Karpas-422 (cell line): ENCODE data around the gene ARHGEF19. TPM values are rescaled to one million over a fixed set of nuclear protein-coding genes. Genes with fewer than 3 reads are reported as not detected.

ENCODE experiments used
- DNase-seq: peaks from one replicate; pipeline ENCODE4 v3.0.0-alpha.2; 2015
- H2AFZ ChIP-seq: fragments of 200-600 bp; sonication (generic); 2 replicates; pipeline ENCODE4 v1.6.1; 2014; ENCODE audit warnings: antibody characterized with exemption, low read length, mixed read lengths
- H3K27ac ChIP-seq: fragments of 200-600 bp; sonication (generic); 2 replicates; pipeline ENCODE4 v1.5.1; 2014; ENCODE audit warnings: mild to moderate bottlenecking, low read length, moderate library complexity
- H3K27me3 ChIP-seq: fragments of 200-600 bp; sonication (generic); 2 replicates; pipeline ENCODE4 v1.6.1; 2014; ENCODE audit warnings: low read length, mixed read lengths
- H3K36me3 ChIP-seq: fragments of 200-600 bp; sonication (generic); 2 replicates; pipeline ENCODE4 v1.6.1; 2014; ENCODE audit warnings: low read length, mixed read lengths; ENCODE audit not compliant: insufficient read depth
- H3K4me1 ChIP-seq: fragments of 200-600 bp; sonication (generic); 2 replicates; pipeline ENCODE4 v1.6.1; 2014; ENCODE audit warnings: mild to moderate bottlenecking, low read length, mixed read lengths
- H3K4me2 ChIP-seq: fragments of 200-600 bp; sonication (generic); 2 replicates; pipeline ENCODE4 v1.6.1; 2014; ENCODE audit warnings: low read length, low read depth, mild to moderate bottlenecking; ENCODE audit not compliant: poor library complexity, severe bottlenecking
- H3K4me3 ChIP-seq: fragments of 200-600 bp; sonication (generic); 2 replicates; pipeline ENCODE4 v1.5.1; 2014; ENCODE audit warnings: mild to moderate bottlenecking, antibody characterized with exemption, low read length, mixed read lengths
- H3K79me2 ChIP-seq: fragments of 200-600 bp; sonication (generic); 2 replicates; pipeline ENCODE4 v1.6.1; 2014; ENCODE audit warnings: mild to moderate bottlenecking, low read length, mixed read lengths
- H3K9ac ChIP-seq: fragments of 200-600 bp; sonication (generic); 2 replicates; pipeline ENCODE4 v1.6.0; 2014; ENCODE audit warnings: low read length
- H3K9me2 ChIP-seq: fragments of 200-600 bp; sonication (generic), shearing (Covaris generic); replicated peaks from 2 replicates; pipeline ENCODE4 v1.6.0; 2014; ENCODE audit warnings: mild to moderate bottlenecking, low read length, moderate library complexity; ENCODE audit not compliant: insufficient read depth
- H3K9me3 ChIP-seq: fragments of 300-700, 200-600 bp; sonication (generic); 2 replicates; pipeline ENCODE4 v1.6.1; 2014; ENCODE audit warnings: low read length, mixed read lengths
- H4K20me1 ChIP-seq: fragments of 200-600 bp; sonication (generic); 2 replicates; pipeline ENCODE4 v1.6.1; 2014; ENCODE audit warnings: mild to moderate bottlenecking, antibody characterized with exemption, low read length, low read depth; ENCODE audit not compliant: insufficient read depth
- total RNA-seq: library from RNA; depleted of rRNA; stranded (reverse); fragments of >200 nt; shearing (Covaris generic); gene quantifications from 2 replicates; pipeline ENCODE4 v1.2.3, GENCODE V29; 2014; ENCODE audit warnings: low replicate concordance

Gene ARHGEF19
- total RNA-seq, 1 experiment from 2014 or later = 2.5 TPM

GRCh38 chr1:16189921-16190621 lies 22.4 kb downstream of the ARHGEF19 start:
- H3K79me2 ChIP-seq = no peaks in the 10 kb centered on the region
- H3K4me1 ChIP-seq = peaks cover 4% of the 10 kb centered on the region
- no peaks in the 10 kb centered on the region for H4K20me1 ChIP-seq
- no peak overlapping the region for H3K4me2 ChIP-seq
- H3K9ac ChIP-seq = no peak overlapping the region
- DNase-seq = no peak
- H3K27ac ChIP-seq = no peak overlapping the region
- H2AFZ ChIP-seq = no peak overlapping the region
- no peaks in the 10 kb centered on the region for H3K9me3 ChIP-seq
- no peaks in the 10 kb centered on the region for H3K27me3 ChIP-seq
- no peaks in the 10 kb centered on the region for H3K36me3 ChIP-seq
- no peaks in the 10 kb centered on the region for H3K9me2 ChIP-seq
- H3K4me3 ChIP-seq = no peak overlapping the region

GRCh38 chr1:16189003-16189402 lies 23.4 kb downstream of the ARHGEF19 start:
- no peaks in the 10 kb centered on the region for H3K79me2 ChIP-seq
- no peak overlapping the region for H3K4me2 ChIP-seq
- no peak overlapping the region for H3K4me3 ChIP-seq
- H3K9me3 ChIP-seq = no peaks in the 10 kb centered on the region
- no peaks in the 10 kb centered on the region for H3K27me3 ChIP-seq
- H3K4me1 ChIP-seq = peaks cover 4% of the 10 kb centered on the region
- H3K9ac ChIP-seq = no peak overlapping the region
- DNase-seq = no peak
- no peaks in the 10 kb centered on the region for H3K36me3 ChIP-seq
- H3K27ac ChIP-seq = no peak overlapping the region
- H4K20me1 ChIP-seq = no peaks in the 10 kb centered on the region
- H3K9me2 ChIP-seq = no peaks in the 10 kb centered on the region
- H2AFZ ChIP-seq = no peak overlapping the region

GRCh38 chr1:16187748-16188401 lies 24.6 kb downstream of the ARHGEF19 start:
- no peaks in the 10 kb centered on the region for H3K79me2 ChIP-seq
- no peak overlapping the region for H3K4me2 ChIP-seq
- no peaks in the 10 kb centered on the region for H3K27me3 ChIP-seq
- peak overlapping the region; percentile 42; the same call in 1 of the 2 replicates for H2AFZ ChIP-seq
- no peak overlapping the region for H3K4me3 ChIP-seq
- no peaks in the 10 kb centered on the region for H3K9me3 ChIP-seq
- H3K36me3 ChIP-seq = no peaks in the 10 kb centered on the region
- H3K4me1 ChIP-seq = peaks cover 4% of the 10 kb centered on the region
- peak; percentile 89 for DNase-seq
- no peaks in the 10 kb centered on the region for H4K20me1 ChIP-seq
- H3K9me2 ChIP-seq = no peaks in the 10 kb centered on the region
- H3K27ac ChIP-seq = no peak overlapping the region
- H3K9ac ChIP-seq = no peak overlapping the region

GRCh38 chr1:16186655-16187235 lies 25.7 kb downstream of the ARHGEF19 start:
- H3K9ac ChIP-seq = no peak overlapping the region
- peaks cover 4% of the 10 kb centered on the region for H3K4me1 ChIP-seq
- H3K4me3 ChIP-seq = no peak overlapping the region
- no peaks in the 10 kb centered on the region for H3K9me2 ChIP-seq
- no peaks in the 10 kb centered on the region for H3K27me3 ChIP-seq
- no peaks in the 10 kb centered on the region for H4K20me1 ChIP-seq
- DNase-seq = no peak
- H3K9me3 ChIP-seq = no peaks in the 10 kb centered on the region
- H3K27ac ChIP-seq = no peak overlapping the region
- no peaks in the 10 kb centered on the region for H3K36me3 ChIP-seq
- H2AFZ ChIP-seq = no peak overlapping the region
- H3K79me2 ChIP-seq = no peaks in the 10 kb centered on the region
- H3K4me2 ChIP-seq = no peak overlapping the region

- Histone ChIP-seq H3K27ac (no peak overlapping the region), H3K4me3 (no peak overlapping the region), H3K36me3 (no peaks in the 10 kb centered on the region), H3K9me3 (no peaks in the 10 kb centered on the region), H3K27me3 (no peaks in the 10 kb centered on the region), H3K4me2 (no peak overlapping the region), H3K9me2 (no peaks in the 10 kb centered on the region), H3K9ac (no peak overlapping the region), H2AFZ (no peak overlapping the region), H3K79me2 (no peaks in the 10 kb centered on the region), H3K4me1 (peaks cover 4% of the 10 kb centered on the region), H4K20me1 (no peaks in the 10 kb centered on the region)
- DNase-seq = no peak
Measured at GRCh38 chr1:16184557-16185303, 27.7 kb downstream of the ARHGEF19 start.

GRCh38 chr1:16183765-16184556 lies 28.5 kb downstream of the ARHGEF19 start:
- Histone ChIP-seq H3K9ac (no peak overlapping the region), H3K4me2 (no peak overlapping the region), H3K9me3 (no peaks in the 10 kb centered on the region), H3K9me2 (no peaks in the 10 kb centered on the region), H3K4me3 (no peak overlapping the region), H4K20me1 (no peaks in the 10 kb centered on the region), H3K4me1 (peaks cover 4% of the 10 kb centered on the region), H2AFZ (no peak overlapping the region), H3K36me3 (no peaks in the 10 kb centered on the region), H3K27me3 (no peaks in the 10 kb centered on the region), H3K79me2 (no peaks in the 10 kb centered on the region), H3K27ac (no peak overlapping the region)
- DNase-seq = no peak

GRCh38 chr1:16183179-16183578 lies 29.3 kb downstream of the ARHGEF19 start:
- H3K4me3 ChIP-seq = no peak overlapping the region
- H3K9ac ChIP-seq = no peak overlapping the region
- no peak for DNase-seq
- no peaks in the 10 kb centered on the region for H3K79me2 ChIP-seq
- H3K9me2 ChIP-seq = no peaks in the 10 kb centered on the region
- no peaks in the 10 kb centered on the region for H3K27me3 ChIP-seq
- no peak overlapping the region for H2AFZ ChIP-seq
- H3K9me3 ChIP-seq = no peaks in the 10 kb centered on the region
- H3K4me1 ChIP-seq = peaks cover 4% of the 10 kb centered on the region
- no peaks in the 10 kb centered on the region for H3K36me3 ChIP-seq
- H4K20me1 ChIP-seq = no peaks in the 10 kb centered on the region
- no peak overlapping the region for H3K4me2 ChIP-seq
- no peak overlapping the region for H3K27ac ChIP-seq
